PC-9 (cell line): ENCODE measurements around the gene DDX52.

ENCODE experiments used
- CTCF ChIP-seq: fragments of 200-600 bp; sonication (generic); conservative IDR thresholded peaks from 2 replicates; pipeline ENCODE4 v1.6.1; 2017; ENCODE audit warnings: mixed run types, antibody characterized with exemption, mild to moderate bottlenecking, moderate library complexity
- EZH2 ChIP-seq: fragments of 200-600 bp; sonication (generic); IDR thresholded peaks from 2 replicates; pipeline ENCODE4 v1.8.0; 2017; ENCODE audit warnings: antibody characterized with exemption, low read depth

GRCh38 chr17:37683454-37683984, 40.3 kb upstream of the DDX52 start:
- TF ChIP-seq CTCF (no peak), EZH2 (no peak)
